ENCODE measurements around the gene STK32A.

The STK32A gene

DNA sequence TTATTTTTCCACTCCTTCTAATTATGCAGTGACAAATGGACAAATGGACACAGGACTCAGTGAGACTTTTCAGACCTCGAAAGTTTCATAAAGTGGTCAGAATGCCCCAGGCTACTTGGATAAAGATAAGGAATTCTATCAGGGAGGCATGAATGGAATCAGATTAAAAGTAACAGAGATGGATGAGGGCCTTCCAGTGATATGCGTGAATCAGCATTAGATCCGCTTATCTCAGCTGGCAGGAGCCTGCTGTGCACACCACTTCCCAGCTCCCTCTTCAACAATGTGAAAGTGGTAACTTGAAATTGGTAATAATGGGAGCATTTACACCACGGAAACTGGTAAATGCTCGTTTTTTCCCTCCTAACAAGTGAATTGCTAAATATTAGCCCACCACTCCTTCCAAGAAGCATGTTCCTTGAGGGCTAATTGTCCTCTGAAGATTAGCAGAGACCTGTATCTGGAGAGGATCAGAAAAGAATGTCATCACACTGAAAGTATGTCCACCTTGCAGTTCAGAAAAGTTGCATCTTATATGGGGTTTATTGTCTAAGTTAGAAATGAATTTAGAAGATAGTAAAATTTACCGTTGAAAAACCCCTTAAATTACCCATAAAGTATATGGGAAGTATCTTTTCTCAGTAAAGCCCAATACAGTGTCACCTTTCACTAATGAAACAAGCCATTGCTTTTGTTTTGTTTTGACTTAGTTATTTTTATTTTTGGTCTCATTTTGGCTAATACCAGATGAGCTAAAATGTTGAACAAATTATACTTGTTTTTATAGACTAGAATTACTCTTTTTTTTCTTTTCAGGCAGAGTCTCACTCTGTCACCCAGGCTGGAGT, 149.7 kb downstream of the STK32A start:
- Histone ChIP-seq H3K27ac (ENCODE audit: low read depth in 2 of 2, low read length in 2 of 2) (no peak overlapping the region), H3K27me3 (ENCODE audit: control insufficient read depth in 2 of 2, insufficient read depth in 2 of 2, low read length in 2 of 2) (no peaks in the 10 kb centered on the region), H3K9ac (ENCODE audit: low read depth in 1 of 2, low read length in 2 of 2) (no peak overlapping the region), H3K4me1 (ENCODE audit: control insufficient read depth in 2 of 2, insufficient read depth in 2 of 2, low read length in 2 of 2) (no peaks in the 10 kb centered on the region), H3K9me3 (ENCODE audit: control insufficient read depth in 2 of 2, low read length in 2 of 2) (no peaks in the 10 kb centered on the region), H3K4me3 (ENCODE audit: low read length in 2 of 2) (no peak overlapping the region), H3K36me3 (ENCODE audit: control insufficient read depth in 2 of 2, insufficient read depth in 2 of 2, low read length in 2 of 2) (no peaks in the 10 kb centered on the region)

- Histone ChIP-seq H3K9me3 (ENCODE audit: control insufficient read depth in 2 of 2, low read length in 2 of 2) (no peaks in the 10 kb centered on the region), H3K27ac (ENCODE audit: low read depth in 2 of 2, low read length in 2 of 2) (no peak overlapping the region), H3K27me3 (ENCODE audit: control insufficient read depth in 2 of 2, insufficient read depth in 2 of 2, low read length in 2 of 2) (no peaks in the 10 kb centered on the region), H3K4me1 (ENCODE audit: control insufficient read depth in 2 of 2, insufficient read depth in 2 of 2, low read length in 2 of 2) (no peaks in the 10 kb centered on the region), H3K9ac (ENCODE audit: low read depth in 1 of 2, low read length in 2 of 2) (no peak overlapping the region), H3K4me3 (ENCODE audit: low read length in 2 of 2) (no peak overlapping the region), H3K36me3 (ENCODE audit: control insufficient read depth in 2 of 2, insufficient read depth in 2 of 2, low read length in 2 of 2) (no peaks in the 10 kb centered on the region)
These were observed 152.3 kb downstream of the STK32A start for GRCh38 chr5:147387109-147387508.

GRCh38 chr5:147388184-147389108, 153.6 kb downstream of the STK32A start:
- Histone ChIP-seq H3K9ac (ENCODE audit: low read depth in 1 of 2, low read length in 2 of 2) (no peak overlapping the region), H3K36me3 (ENCODE audit: control insufficient read depth in 2 of 2, insufficient read depth in 2 of 2, low read length in 2 of 2) (no peaks in the 10 kb centered on the region), H3K27ac (ENCODE audit: low read depth in 2 of 2, low read length in 2 of 2) (no peak overlapping the region), H3K4me3 (ENCODE audit: low read length in 2 of 2) (no peak overlapping the region), H3K27me3 (ENCODE audit: control insufficient read depth in 2 of 2, insufficient read depth in 2 of 2, low read length in 2 of 2) (no peaks in the 10 kb centered on the region), H3K9me3 (ENCODE audit: control insufficient read depth in 2 of 2, low read length in 2 of 2) (no peaks in the 10 kb centered on the region), H3K4me1 (ENCODE audit: control insufficient read depth in 2 of 2, insufficient read depth in 2 of 2, low read length in 2 of 2) (no peaks in the 10 kb centered on the region)

- Histone ChIP-seq H3K9ac (ENCODE audit: low read depth in 1 of 2, low read length in 2 of 2) (no peak overlapping the region), H3K4me1 (ENCODE audit: control insufficient read depth in 2 of 2, insufficient read depth in 2 of 2, low read length in 2 of 2) (no peaks in the 10 kb centered on the region), H3K9me3 (ENCODE audit: control insufficient read depth in 2 of 2, low read length in 2 of 2) (no peaks in the 10 kb centered on the region), H3K36me3 (ENCODE audit: control insufficient read depth in 2 of 2, insufficient read depth in 2 of 2, low read length in 2 of 2) (no peaks in the 10 kb centered on the region), H3K27ac (ENCODE audit: low read depth in 2 of 2, low read length in 2 of 2) (no peak overlapping the region), H3K27me3 (ENCODE audit: control insufficient read depth in 2 of 2, insufficient read depth in 2 of 2, low read length in 2 of 2) (no peaks in the 10 kb centered on the region), H3K4me3 (ENCODE audit: low read length in 2 of 2) (no peak overlapping the region)
These were observed 155.9 kb downstream of the STK32A start for GRCh38 chr5:147390654-147391225.

DNA sequence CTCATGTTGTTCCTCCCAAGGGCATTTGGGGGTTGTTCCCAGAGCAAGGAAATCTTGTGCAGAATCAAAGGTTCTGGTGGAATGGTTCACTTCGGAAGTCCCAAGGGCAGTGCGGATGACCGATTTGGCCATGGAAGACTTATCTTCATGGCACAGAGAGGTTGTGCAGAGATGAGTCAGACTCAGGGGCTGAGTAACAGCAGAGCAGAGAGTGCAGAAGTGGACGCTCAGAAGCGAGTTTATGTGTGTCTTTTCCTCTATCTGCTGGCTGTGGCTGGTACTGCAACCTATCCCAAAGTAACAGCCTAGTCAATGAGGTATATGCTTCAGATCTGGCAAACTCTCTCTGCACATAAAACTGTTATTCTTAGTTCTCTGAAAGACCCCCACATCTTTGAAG, 157.0 kb downstream of the STK32A start:
- no peaks in the 10 kb centered on the region for H3K4me1 ChIP-seq (ENCODE audit: control insufficient read depth in 2 of 2, insufficient read depth in 2 of 2, low read length in 2 of 2)
- H3K27ac ChIP-seq (ENCODE audit: low read depth in 2 of 2, low read length in 2 of 2) = no peak overlapping the region
- no peaks in the 10 kb centered on the region for H3K9me3 ChIP-seq (ENCODE audit: control insufficient read depth in 2 of 2, low read length in 2 of 2)
- no peaks in the 10 kb centered on the region for H3K27me3 ChIP-seq (ENCODE audit: control insufficient read depth in 2 of 2, insufficient read depth in 2 of 2, low read length in 2 of 2)
- no peaks in the 10 kb centered on the region for H3K36me3 ChIP-seq (ENCODE audit: control insufficient read depth in 2 of 2, insufficient read depth in 2 of 2, low read length in 2 of 2)
- H3K9ac ChIP-seq (ENCODE audit: low read depth in 1 of 2, low read length in 2 of 2) = no peak overlapping the region
- no peak overlapping the region for H3K4me3 ChIP-seq (ENCODE audit: low read length in 2 of 2)

GRCh38 chr5:147393874-147394672, 159.2 kb downstream of the STK32A start:
- no peak overlapping the region for H3K9ac ChIP-seq (ENCODE audit: low read depth in 1 of 2, low read length in 2 of 2)
- no peaks in the 10 kb centered on the region for H3K27me3 ChIP-seq (ENCODE audit: control insufficient read depth in 2 of 2, insufficient read depth in 2 of 2, low read length in 2 of 2)
- no peak overlapping the region for H3K4me3 ChIP-seq (ENCODE audit: low read length in 2 of 2)
- no peaks in the 10 kb centered on the region for H3K4me1 ChIP-seq (ENCODE audit: control insufficient read depth in 2 of 2, insufficient read depth in 2 of 2, low read length in 2 of 2)
- H3K27ac ChIP-seq (ENCODE audit: low read depth in 2 of 2, low read length in 2 of 2) = no peak overlapping the region
- peaks cover 0 to 3% of the 10 kb centered on the region in 2 donors for H3K36me3 ChIP-seq (ENCODE audit: control insufficient read depth in 2 of 2, insufficient read depth in 2 of 2, low read length in 2 of 2)
- no peaks in the 10 kb centered on the region for H3K9me3 ChIP-seq (ENCODE audit: control insufficient read depth in 2 of 2, low read length in 2 of 2)

DNA sequence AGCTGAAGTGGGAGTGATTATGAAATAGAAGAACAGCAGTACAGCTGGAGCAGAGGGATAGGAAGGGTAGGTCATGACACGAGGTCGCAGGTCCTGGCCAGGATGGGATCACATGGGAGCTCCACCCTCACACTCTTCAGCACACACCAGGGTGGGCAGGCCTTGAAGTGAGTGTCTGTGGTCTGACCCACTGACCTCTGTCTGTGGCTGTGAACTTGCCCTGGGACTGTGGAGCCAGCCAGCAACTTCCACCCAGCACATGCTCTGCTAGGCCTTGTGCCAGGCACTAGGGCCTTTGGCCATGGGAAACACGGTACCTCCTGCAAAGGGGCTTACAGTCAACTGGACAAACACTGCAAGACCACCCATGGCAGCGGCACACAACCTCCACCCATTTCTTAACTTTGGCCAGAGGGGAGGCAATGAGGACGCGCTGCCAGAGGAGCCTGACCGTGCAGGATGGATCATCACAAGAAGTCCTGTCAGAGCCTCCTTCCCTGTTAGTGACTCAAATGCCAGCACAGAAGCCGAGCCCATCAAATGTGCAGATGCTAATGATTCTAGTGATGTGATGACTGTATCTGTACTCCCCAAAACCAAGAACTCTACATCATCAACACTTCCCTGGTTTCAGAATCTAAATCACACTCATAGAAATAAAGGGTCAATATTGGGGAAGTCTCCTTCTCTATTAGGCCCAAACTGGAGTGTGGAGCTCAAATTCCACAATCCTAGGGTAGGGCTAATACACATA, 161.4 kb downstream of the STK32A start:
- H3K27ac ChIP-seq (ENCODE audit: low read depth in 2 of 2, low read length in 2 of 2) = no peak overlapping the region
- H3K4me1 ChIP-seq (ENCODE audit: control insufficient read depth in 2 of 2, insufficient read depth in 2 of 2, low read length in 2 of 2) = no peaks in the 10 kb centered on the region
- no peaks in the 10 kb centered on the region for H3K27me3 ChIP-seq (ENCODE audit: control insufficient read depth in 2 of 2, insufficient read depth in 2 of 2, low read length in 2 of 2)
- H3K9ac ChIP-seq (ENCODE audit: low read depth in 1 of 2, low read length in 2 of 2) = no peak overlapping the region
- H3K36me3 ChIP-seq (ENCODE audit: control insufficient read depth in 2 of 2, insufficient read depth in 2 of 2, low read length in 2 of 2) = peaks cover 0 to 3% of the 10 kb centered on the region in 2 donors
- H3K4me3 ChIP-seq (ENCODE audit: low read length in 2 of 2) = no peak overlapping the region
- H3K9me3 ChIP-seq (ENCODE audit: control insufficient read depth in 2 of 2, low read length in 2 of 2) = no peaks in the 10 kb centered on the region

- Histone ChIP-seq H3K36me3 (ENCODE audit: control insufficient read depth in 2 of 2, insufficient read depth in 2 of 2, low read length in 2 of 2) (peaks cover 0 to 3% of the 10 kb centered on the region in 2 donors), H3K27me3 (ENCODE audit: control insufficient read depth in 2 of 2, insufficient read depth in 2 of 2, low read length in 2 of 2) (no peaks in the 10 kb centered on the region), H3K9me3 (ENCODE audit: control insufficient read depth in 2 of 2, low read length in 2 of 2) (no peaks in the 10 kb centered on the region), H3K4me1 (ENCODE audit: control insufficient read depth in 2 of 2, insufficient read depth in 2 of 2, low read length in 2 of 2) (no peaks in the 10 kb centered on the region), H3K4me3 (ENCODE audit: low read length in 2 of 2) (no peak overlapping the region), H3K27ac (ENCODE audit: low read depth in 2 of 2, low read length in 2 of 2) (no peak overlapping the region), H3K9ac (ENCODE audit: low read depth in 1 of 2, low read length in 2 of 2) (no peak overlapping the region)
These were observed 162.8 kb downstream of the STK32A start for GRCh38 chr5:147397616-147398015.

GRCh38 chr5:147398860-147399259, 164.0 kb downstream of the STK32A start:
- Histone ChIP-seq H3K27me3 (ENCODE audit: control insufficient read depth in 2 of 2, insufficient read depth in 2 of 2, low read length in 2 of 2) (no peaks in the 10 kb centered on the region), H3K36me3 (ENCODE audit: control insufficient read depth in 2 of 2, insufficient read depth in 2 of 2, low read length in 2 of 2) (peaks cover 0 to 3% of the 10 kb centered on the region in 2 donors), H3K4me1 (ENCODE audit: control insufficient read depth in 2 of 2, insufficient read depth in 2 of 2, low read length in 2 of 2) (no peaks in the 10 kb centered on the region), H3K27ac (ENCODE audit: low read depth in 2 of 2, low read length in 2 of 2) (no peak overlapping the region), H3K9me3 (ENCODE audit: control insufficient read depth in 2 of 2, low read length in 2 of 2) (no peaks in the 10 kb centered on the region), H3K9ac (ENCODE audit: low read depth in 1 of 2, low read length in 2 of 2) (no peak overlapping the region), H3K4me3 (ENCODE audit: low read length in 2 of 2) (no peak overlapping the region)

Measured in mucosa of rectum (tissue), 2 donors.